DND-41 (cell line): ENCODE data around the gene GARNL3.

Experiments
- CTCF ChIP-seq: IDR thresholded peaks from 2 replicates; pipeline ENCODE4 v1.5.1; 2012; ENCODE audit warnings: borderline replicate concordance, low read length, moderate library complexity, mild to moderate bottlenecking; ENCODE audit not compliant: poor library complexity, severe bottlenecking; ENCODE audit errors: extremely low read depth
- EZH2 ChIP-seq: IDR thresholded peaks from 3 replicates; pipeline ENCODE4 v1.6.1; 2012; ENCODE audit warnings: borderline replicate concordance, low read depth, mild to moderate bottlenecking, moderate library complexity, low read length, inconsistent platforms; ENCODE audit not compliant: severe bottlenecking

DNA sequence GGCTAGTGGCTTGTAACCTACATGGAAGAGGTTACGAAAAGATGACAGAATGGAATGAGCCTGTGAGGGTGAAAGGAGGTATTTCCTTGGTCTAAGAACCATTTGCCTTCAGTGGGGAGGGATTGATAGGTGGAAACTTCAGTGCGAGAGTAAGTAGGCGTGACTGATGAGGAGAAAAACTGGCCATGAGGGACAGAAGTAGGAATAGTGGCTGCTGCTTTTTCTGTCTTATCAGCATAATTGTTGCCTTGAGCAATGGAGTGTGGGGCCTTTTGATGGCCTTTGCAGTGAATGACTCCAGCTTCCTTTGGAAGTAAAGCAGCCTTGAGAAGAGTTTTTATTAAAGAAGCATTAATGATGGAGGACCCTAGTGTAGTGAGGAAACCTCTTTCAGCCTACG lies 150.6 kb downstream of the GARNL3 start:
- TF ChIP-seq CTCF (no peak), EZH2 (no peak)
